Heart left ventricle (tissue), 16 donors: Measurements from ENCODE around the gene ETHE1. TPM values are rescaled to one million over a fixed set of nuclear protein-coding genes. Genes with fewer than 3 reads are reported as not detected.

Source experiments
- ATAC-seq, 4 donors: fragments of 200-7000 bp; cut with Tn5 transposase; one replicate each; pipeline ENCODE4 v1.9.1; 2020 to 2022; ENCODE audit warnings: moderate library complexity in 4 of 4, mild to moderate bottlenecking in 3 of 4, moderate number of reproducible peaks in 1 of 4
- DNase-seq, 5 donors: peaks; one replicate each; pipeline ENCODE4 v3.0.0-alpha.2; 2020
- H3K27ac ChIP-seq, 12 donors: fragments of 200-600 bp; sonication (generic) in 4 of 12; one replicate each; pipeline versions ENCODE4 v1.5.0 to v1.8.0; 2016 to 2022; ENCODE audit warnings: mild to moderate bottlenecking in 2 of 12
- H3K27me3 ChIP-seq, 9 donors: fragments of 200-600 bp; sonication (generic) in 2 of 9; one replicate each; pipeline versions ENCODE4 v1.5.1 to v1.8.0; 2016 to 2022; ENCODE audit warnings: mild to moderate bottlenecking in 3 of 9
- H3K36me3 ChIP-seq, 9 donors: fragments of 200-600 bp; sonication (generic) in 2 of 9; one replicate each; pipeline versions ENCODE4 v1.5.0 to v1.8.0; 2018 to 2022; ENCODE audit warnings: mild to moderate bottlenecking in 2 of 9
- H3K4me1 ChIP-seq, 12 donors: fragments of 200-600 bp; sonication (generic) in 4 of 12; one replicate each; pipeline versions ENCODE4 v1.5.0 to v1.8.0; 2016 to 2022; ENCODE audit warnings: mild to moderate bottlenecking in 3 of 12
- H3K4me3 ChIP-seq, 12 donors: fragments of 200-600 bp; sonication (generic) in 4 of 12; one replicate each; pipeline versions ENCODE4 v1.5.0 to v1.8.0; 2017 to 2022; ENCODE audit warnings: mild to moderate bottlenecking in 9 of 12, moderate library complexity in 4 of 12
- H3K9me3 ChIP-seq, 12 donors: fragments of 200-600 bp; sonication (generic) in 4 of 12; one replicate each; pipeline versions ENCODE4 v1.5.0 to v1.8.0; 2016 to 2022; ENCODE audit warnings: mild to moderate bottlenecking in 1 of 12
- CTCF ChIP-seq, 12 donors: fragments of 200-600 bp; sonication (generic) in 4 of 12; IDR thresholded peaks; one replicate each; pipeline versions ENCODE4 v1.5.0 to v1.8.0; 2018 to 2022; ENCODE audit warnings: antibody characterized with exemption in 12 of 12, mild to moderate bottlenecking in 5 of 12
- POLR2A ChIP-seq, 2 donors: fragments of 450-650 bp; IDR thresholded peaks; one replicate each; pipeline ENCODE4 v1.6.1; 2017; ENCODE audit warnings: antibody characterized with exemption in 2 of 2, mild to moderate bottlenecking in 2 of 2, moderate library complexity in 2 of 2
- WGBS, 4 donors: extraction: QIAGEN DNeasy Blood & Tissue Kit in 2 of 4; methylation state at CpG; one replicate each; pipeline versions ENCODE4 v1.1.5 to v1.1.7; 2013 to 2018; 5-methylcytosine and 5-hydroxymethylcytosine counted together
- intact Hi-C, 10 donors: fragments of 100-400 bp; cut with DNase I; formaldehyde crosslinking; loops; one replicate each; pipeline versions ENCODE4 v1.11.1 to v1.14.2; 2022
- long read RNA-seq, 3 donors: library from polyadenylated mRNA; unstranded; transcript quantifications; one replicate each; pipeline ENCODE4 v2.0.0, GENCODE V29; 2020 to 2021
- polyA plus RNA-seq, 2 donors: library from polyadenylated mRNA; stranded (reverse); fragments of 200-250 nt; gene quantifications; one replicate each; pipeline ENCODE4 v1.2.3, GENCODE V29; 2013
- total RNA-seq, 9 donors: library from RNA; depleted of rRNA in 2 of 9; stranded (reverse); fragments of >200 nt in 2 of 9; fragmentation: NEBNext Ultra II Directional in 3 of 9; extraction: Animal tissue kit (Norgen Biotek cat#: 25700) in 3 of 9; gene quantifications; one replicate each; pipeline versions ENCODE4 v1.1.0 to v1.2.4, GENCODE V29; 2016 to 2023
- donor health status: ischemic (EF 13 %, LVEDD 7.1; RV severe dilation, severe dysfunction).
- donor health status: healthy with polysubstance abuse.
- donor health status: DM: no; HTN: yes; CAD: no.
- donor health status: DM: no; HTN: no; CAD: no.
- donor health status: ischemic (EF 25% LVEDD 6.9; RV normal size, moderate dysfunction).
- donor health status: ischemic (EF 25% LVEDD 5.7; RV mildly dilated, moderate dysfunction).
- donor health status: healthy.
- donor health status: DM: yes; HTN: yes; CAD: no.
- donor health status: ischemic (EF 35%, LVEDD 5.7; RV mildly dilated, moderate dysfunction).
- donor health status: nonischemic (EF 11% LVEDD 7.7; RV severe dilation, severe dysfunction).
- donor health status: DM: yes; HTN: yes; CAD: no.
- donor health status: PGD.
- donor health status: ischemic (EF 29% LVEDD 5.4; RV normal size, mild dysfunction).
- donor health status: nonischemic (EF 23%, LVEDD 6.1; RV moderate dilation, normal function).

Gene ETHE1, protein sequence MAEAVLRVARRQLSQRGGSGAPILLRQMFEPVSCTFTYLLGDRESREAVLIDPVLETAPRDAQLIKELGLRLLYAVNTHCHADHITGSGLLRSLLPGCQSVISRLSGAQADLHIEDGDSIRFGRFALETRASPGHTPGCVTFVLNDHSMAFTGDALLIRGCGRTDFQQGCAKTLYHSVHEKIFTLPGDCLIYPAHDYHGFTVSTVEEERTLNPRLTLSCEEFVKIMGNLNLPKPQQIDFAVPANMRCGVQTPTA
- 10 to 100 TPM in 8 of 9 donors, 1 to 10 TPM in 1; 9.0 to 27.6 (median 14.2) TPM for total RNA-seq
- polyA plus RNA-seq, result 10 to 100 TPM in 1 of 2 donors, 1 to 10 TPM in 1; 6.0 to 21.2 TPM
- long read RNA-seq, donor 1, transcript ETHE1-201 (7 exons, 963 nt), result major isoform, 10 of 15 reads
- long read RNA-seq, donor 1, partial matches to known transcripts, result 2 of 15 reads
- long read RNA-seq, donor 1, other reads (novel, unspliced or antisense), result 3 of 15 reads
- long read RNA-seq, donor 2, transcript ETHE1-201 (7 exons, 963 nt), result major isoform, 10 of 13 reads
- long read RNA-seq, donor 2, partial matches to known transcripts, result 1 of 13 reads
- long read RNA-seq, donor 2, other reads (novel, unspliced or antisense), result 2 of 13 reads
- long read RNA-seq, donor 3, transcript ETHE1-201 (7 exons, 963 nt), result major isoform, 6 of 9 reads
- long read RNA-seq, donor 3, partial matches to known transcripts, result 0 of 9 reads
- long read RNA-seq, donor 3, other reads (novel, unspliced or antisense), result 3 of 9 reads

DNA sequence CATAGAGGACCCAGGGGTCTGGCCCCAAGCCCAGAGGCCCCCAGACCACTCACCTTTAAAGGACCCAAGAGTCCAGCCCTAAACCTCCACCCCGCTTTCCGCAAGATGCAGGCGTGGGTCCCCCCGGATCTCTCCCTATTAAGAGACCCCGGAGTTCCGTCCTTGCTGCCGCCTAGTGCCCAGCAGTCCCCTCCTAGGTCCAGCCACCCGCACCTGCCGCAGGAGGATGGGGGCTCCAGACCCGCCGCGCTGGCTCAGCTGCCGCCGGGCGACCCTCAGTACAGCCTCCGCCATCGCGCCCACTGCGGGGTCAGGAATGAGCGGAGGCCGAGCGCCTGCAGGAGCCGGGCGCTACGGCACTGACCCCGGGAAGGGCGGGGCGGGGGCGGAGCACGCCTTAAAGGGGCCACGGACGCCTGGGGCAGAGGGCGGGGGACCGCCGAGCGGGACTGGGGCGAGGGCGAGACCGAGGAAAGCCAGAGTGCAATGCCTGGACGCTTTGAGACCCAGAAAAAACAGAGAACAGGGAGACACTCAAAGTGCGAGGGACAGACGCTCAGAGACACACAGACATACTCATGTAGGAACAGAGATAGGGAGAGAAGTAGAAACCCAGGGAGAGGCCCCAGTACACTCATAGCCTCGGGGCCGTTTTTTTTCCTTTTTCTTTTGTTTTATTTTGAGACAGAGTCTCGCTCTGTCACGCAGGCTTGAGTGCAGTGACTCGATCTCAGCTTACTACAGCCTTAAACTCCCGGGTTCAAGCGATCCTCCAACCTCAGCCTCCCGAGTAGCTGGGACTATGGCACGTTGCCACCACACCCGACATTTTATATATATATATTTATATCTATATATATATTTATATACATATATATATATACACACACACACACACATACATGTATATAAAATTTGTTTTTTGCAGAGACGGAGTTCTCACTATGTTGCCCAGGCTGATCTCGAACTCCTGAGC, at the start of gene ETHE1:
Gene ETHE1, minus strand, starts transcription at position 318 of the 976 bp plus-strand sequence. Its CDS starts 24 bp downstream, at position 294.
- Histone ChIP-seq H3K27me3 (no peaks in the 10 kb centered on the region), H3K36me3 (no peaks in the 10 kb centered on the region), H3K4me1 (peaks cover 0 to 34% (median 22%) of the 10 kb centered on the region in 12 donors), H3K9me3 (no peaks in the 10 kb centered on the region), H3K27ac (peak within 1 kb of the TSS; percentile 37 to 90 (median 84)), H3K4me3 (peak within 1 kb of the TSS; percentile 68 to 98 (median 90))
- peak; percentile 78 to 95 (median 93) for ATAC-seq
- TF ChIP-seq CTCF (IDR thresholded peaks at IDR 0.05) (peak in 1 of 12 donors; percentile 17), POLR2A (IDR thresholded peaks at IDR 0.05) (peak in 1 of 2 donors; percentile 79)
- WGBS, 4 donors, result 5 to 8% (median 6%) methylated on average over 38 to 54 of the region's 54 CpGs
- intact Hi-C loops, result no loop called here
- peak; percentile 86 to 93 (median 89) for DNase-seq

- intact Hi-C loops, result loop anchor here in 8 of 10 donors (1.0 to 2.0 kb wide), 4 partner anchors 19 to 22 kb away; partner anchors contain the start of genes IRGQ (in 6 of the 8) and ZNF576 (in 6 of the 8)
- H3K27ac ChIP-seq, result peak overlapping the region in 11 of 12 donors; percentile 26 to 93 (median 61)
- peaks cover 6 to 30% (median 17%) of the 10 kb centered on the region in 12 donors for H3K4me1 ChIP-seq
- DNase-seq, result no peak
- no peak for TF ChIP-seq POLR2A (IDR thresholded peaks at IDR 0.05)
- TF ChIP-seq CTCF (IDR thresholded peaks at IDR 0.05), result no peak
- ATAC-seq, result peak in 1 of 4 donors; percentile 1
- no peaks in the 10 kb centered on the region for H3K27me3 ChIP-seq
- H3K9me3 ChIP-seq, result no peaks in the 10 kb centered on the region
- whole genome bisulfite sequencing, 4 donors, result 63 to 73% (median 68%) methylated on average over 35 to 37 of the region's 37 CpGs
- H3K4me3 ChIP-seq, result peak overlapping the region in 11 of 12 donors; percentile 57 to 96 (median 88)
- H3K36me3 ChIP-seq, result peaks cover 0 to 25% (median 10%) of the 10 kb centered on the region in 9 donors
These were observed 49.2 kb upstream of the ETHE1 start for GRCh38 chr19:43575955-43576878.
